HG03060 (cell line): ENCODE data around the gene HLX.

Experiments used
- ATAC-seq: cut with Tn5 transposase; IDR thresholded peaks from one replicate; pipeline ENCODE4 v1.9.1; 2021; ENCODE audit warnings: low read depth, moderate number of reproducible peaks; ENCODE audit not compliant: unreplicated experiment

HLX gene

DNA sequence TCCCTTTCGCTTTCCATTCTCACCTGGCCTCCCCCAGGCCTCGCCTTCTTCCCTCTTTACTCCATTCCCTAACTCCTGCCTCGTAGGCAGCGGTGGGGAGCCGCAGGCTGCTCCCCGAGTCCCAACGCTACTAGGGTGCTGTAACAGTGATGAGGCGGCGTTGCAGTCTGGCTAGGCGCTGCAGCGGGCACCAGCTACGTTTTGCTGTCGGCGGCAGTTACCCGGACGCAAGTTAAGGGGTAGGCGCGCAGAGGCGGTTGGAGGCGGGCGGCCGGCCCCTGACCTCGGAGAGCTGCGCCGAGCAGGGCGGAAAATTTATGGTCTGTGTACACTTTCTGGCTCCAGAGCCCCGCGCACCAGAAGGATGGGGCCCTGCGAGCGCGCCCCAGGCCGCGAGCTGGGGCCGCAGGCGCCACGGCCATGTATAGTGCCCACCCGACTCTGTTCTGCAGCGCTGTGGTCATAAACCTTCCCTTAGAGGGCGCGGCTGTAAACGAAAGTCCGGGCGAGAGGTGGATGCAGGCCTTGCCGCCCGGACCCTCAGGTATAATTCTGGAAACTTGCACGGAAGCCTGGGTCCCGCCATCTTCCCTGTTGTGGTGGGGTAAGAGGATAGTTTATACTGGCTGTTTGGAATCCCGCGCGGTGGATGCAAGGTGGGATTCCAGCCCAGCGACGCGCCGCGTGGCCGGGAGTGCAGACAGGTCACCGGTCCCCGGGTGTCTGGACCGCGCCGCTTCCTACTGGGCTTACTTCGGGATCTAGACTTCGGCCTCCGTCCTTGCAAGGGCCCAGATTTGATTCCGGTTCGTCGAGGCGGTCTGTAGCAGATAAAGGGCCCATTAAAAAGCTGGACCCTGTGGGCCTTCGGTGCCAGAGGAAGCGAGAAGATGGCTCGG lies 15.0 kb downstream of the HLX start:
- no peak for ATAC-seq

DNA sequence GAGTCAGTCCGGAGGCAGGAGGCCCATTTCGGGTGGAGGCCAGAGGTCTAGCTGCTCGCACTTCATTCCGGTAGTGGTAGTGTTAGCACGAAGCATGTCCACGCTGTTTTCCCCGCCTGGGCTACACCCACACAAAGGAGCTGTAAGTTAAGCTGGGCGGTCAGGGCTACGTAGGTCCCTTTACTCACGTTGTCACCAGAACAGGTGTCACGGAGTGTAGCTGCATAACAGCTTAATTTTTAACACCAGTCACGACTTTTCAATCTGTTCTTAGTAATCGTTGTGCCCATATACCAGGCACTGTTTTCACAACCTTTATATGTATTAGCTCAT lies 15.6 kb downstream of the HLX start:
- no peak for ATAC-seq

DNA sequence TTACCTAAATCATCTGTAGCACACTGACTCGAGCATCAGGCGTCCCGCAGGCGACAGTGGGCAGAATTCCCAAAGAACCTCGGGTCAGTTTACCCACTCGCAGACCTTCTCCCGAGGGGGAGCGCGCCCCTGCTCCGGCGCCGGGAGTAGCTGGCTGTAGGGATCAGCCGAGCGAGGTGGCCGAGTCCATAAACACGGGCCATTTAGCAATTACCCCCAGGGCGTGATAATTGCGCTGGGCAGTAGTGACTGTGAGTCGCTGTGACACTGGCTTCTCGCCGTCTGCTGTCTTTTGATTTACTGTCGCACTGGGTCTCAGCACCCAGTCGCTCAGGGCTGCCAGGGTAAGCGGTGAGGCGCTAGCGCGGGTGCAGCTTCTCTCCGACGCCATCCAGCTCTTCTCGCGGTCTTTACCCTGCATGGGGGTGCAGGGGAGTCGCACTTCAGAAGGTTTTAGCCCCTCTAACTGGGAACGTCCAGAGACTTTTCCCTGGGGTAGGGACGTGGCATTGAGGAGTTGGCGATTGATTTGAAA lies 16.2 kb downstream of the HLX start:
- no peak for ATAC-seq

DNA sequence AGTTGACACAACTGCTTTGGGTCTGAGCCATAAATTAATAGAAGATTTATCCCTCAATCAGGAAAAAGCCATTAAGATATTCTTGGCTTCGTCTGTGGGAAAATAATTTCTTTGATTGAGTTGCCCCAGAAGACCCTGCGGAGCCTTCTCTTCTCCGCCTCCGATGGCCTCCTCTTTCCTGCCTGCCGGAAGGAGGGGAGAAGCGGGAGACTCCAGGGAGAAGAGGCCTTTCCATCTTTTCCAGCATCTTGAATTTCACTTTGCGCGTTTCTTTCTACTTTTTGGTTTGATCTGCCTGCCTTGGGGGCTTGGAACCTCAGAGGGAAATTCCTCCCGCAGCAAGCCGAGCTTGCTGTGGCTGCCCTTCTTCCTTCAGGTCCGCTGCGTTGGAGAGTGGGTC lies 16.8 kb downstream of the HLX start:
- ATAC-seq = no peak

DNA sequence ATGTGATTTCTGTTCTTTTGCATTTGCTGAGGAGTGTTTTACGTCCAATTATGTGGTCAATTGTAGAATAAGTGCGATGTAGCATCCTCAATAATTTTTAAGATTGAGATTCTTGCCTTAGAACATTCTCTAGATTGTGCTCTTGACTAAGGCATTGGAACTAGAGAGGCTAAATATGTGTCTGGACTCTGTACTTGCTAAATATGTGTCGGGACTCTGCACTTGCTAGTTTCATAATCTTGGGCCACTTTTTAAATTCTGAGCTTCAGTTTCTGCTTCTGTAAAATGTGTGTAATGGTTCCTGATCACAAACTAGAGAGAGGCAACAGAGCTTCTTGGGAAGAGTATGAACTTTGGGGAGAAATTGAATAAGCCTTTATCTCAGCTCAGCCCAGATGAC lies 21.6 kb downstream of the HLX start:
- ATAC-seq = no peak

DNA sequence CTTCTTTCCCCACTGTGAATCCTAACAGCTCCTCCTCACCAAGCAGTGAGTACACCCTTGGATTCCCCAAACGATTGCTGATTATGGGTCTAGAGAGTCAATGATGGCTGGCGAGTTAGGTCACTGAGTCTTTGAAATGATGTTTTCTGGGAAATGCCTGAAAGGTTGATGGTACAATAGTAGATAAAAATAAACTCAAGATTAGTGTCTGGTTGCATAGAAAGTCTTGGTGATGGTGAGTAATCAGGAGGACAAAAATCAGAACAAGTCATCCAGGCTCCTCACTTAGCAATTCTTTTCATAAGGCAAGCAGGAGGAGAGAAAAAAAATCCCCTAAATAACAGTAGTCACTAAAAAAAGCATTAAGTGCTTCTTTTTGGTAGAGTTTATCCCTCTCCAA lies 22.6 kb downstream of the HLX start:
- no peak for ATAC-seq

DNA sequence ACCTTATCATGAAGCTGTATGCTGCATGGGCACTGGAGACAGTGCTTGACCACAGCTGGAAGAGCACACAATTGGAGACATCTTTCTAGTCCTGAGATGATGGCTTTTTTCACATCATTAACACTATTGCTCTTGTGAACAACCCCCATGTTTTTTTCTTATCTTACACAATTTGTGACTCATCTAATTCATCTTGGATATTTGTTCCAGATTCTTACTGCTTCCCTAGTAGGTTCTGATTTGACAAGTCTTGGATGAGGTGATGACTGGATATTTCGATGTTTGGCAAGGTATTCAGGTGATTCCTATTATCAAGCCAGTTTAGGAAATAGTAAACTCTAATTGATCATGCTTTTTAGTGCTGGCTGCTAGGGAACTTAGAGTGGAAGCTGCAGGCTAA lies 23.7 kb downstream of the HLX start:
- no peak for ATAC-seq

DNA sequence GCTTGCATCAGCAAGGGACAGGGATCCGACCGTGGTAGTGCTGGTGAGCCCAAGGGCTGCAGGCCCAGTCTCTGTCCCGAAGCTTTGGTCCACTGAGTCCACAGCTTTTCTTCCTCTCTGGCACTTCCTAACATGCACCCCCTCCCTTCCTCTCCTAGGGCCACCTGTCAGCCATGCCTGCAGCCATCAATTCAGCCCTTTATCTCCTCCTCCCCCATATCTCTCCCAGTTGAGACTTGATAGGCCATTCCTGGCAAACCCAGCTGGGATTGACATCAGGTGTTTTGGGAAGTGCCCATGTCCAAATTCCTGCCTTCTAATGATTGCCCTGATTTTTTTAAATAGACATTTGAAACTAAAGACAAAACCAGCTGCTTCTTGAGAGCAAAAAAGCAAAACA lies 25.6 kb downstream of the HLX start:
- no peak for ATAC-seq

DNA sequence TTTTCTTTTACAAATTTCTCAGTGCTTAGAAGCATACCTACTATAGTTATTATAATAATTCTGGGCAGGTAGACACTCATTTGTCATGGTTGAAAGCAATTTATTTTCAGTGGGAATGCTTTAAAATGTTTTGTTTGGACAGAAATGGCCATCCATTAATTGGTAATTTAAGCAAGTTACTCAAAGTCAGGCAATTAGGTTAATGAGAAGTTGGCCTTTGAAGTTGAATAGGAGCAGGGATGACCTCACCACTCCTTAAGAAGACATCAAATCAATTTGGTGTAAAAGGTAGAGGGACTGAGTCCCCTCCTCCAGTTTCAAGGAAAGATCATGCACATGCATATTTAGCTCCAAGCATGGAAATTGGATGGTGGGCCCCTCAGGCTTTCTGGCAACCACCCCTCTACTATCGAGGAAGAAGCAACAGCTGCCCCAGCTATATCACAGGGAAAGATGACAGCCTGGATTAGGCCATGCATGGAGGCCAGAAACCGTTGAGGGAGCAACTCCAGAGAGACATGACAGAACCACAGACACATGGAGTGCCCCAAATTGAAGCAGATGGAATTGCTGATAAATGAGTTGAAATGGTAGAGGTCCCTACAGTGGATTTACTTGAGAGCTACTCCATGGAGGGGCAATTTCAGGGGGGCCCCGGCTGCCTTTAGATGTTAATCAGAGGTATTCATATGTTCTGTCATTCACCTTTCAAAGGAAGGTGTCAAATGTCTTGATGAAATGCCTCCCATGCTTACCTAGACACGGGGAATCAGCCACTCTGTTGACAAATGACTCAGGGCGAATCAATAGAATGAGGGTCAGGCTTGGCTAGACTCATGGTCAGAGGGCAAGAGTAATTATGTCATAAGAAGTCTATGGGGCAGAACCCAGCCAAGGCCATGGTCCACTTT lies 26.7 kb downstream of the HLX start:
- no peak for ATAC-seq

DNA sequence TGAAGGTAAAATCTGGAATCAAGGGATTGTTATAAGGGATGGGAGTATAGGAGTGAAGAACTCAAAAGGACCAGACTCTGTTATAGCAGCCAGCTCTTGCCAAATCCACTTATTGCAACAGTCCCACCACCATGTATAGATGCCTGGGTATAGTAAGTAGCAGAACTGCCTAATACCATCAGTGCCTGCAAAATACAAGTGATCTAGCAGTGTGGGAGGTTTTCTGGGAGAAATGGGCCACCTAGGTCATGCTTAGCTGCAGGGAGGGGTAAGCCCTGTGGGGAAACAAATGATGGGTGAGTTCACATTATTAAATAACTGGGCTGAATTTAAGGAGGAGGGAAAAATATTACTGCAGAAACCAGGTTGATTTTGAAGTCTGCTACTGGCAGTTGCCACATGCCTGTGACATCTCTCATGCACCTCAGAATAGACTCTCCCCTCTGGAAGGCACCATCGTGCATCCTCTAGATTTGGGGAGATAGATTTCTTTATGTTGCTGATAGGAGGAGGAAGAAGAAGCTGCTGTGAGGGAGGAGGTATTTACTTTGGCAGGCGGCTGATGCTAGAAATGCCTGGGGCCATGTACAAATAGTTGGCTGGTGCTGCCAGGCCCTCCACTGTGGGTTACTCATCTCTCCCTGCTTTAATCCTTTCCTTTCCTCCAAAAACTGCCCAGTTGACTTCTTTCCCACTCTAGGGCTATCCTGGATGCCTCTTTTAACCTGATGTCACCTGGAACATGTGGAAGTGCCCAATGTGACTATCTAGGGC lies 27.5 kb downstream of the HLX start:
- ATAC-seq = no peak

DNA sequence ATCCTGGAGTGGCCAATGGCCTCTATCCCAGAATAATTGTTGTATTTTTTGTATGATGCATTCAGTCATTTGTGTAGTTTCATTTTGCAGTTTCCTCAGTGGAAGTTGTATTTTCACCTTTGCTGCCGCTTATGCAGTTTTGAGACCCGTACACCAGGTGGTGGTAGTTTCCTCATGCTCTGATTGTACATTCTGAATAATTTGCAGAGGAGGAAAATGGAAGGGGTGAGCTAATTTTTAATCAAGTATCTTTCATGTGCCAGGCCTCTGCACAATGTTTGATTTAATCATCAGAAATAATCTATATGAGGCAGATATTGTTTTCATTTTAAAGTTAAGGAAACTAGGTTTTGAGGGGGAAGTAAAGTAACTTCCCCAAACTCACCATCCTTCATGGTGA lies 29.5 kb downstream of the HLX start:
- ATAC-seq = no peak

DNA sequence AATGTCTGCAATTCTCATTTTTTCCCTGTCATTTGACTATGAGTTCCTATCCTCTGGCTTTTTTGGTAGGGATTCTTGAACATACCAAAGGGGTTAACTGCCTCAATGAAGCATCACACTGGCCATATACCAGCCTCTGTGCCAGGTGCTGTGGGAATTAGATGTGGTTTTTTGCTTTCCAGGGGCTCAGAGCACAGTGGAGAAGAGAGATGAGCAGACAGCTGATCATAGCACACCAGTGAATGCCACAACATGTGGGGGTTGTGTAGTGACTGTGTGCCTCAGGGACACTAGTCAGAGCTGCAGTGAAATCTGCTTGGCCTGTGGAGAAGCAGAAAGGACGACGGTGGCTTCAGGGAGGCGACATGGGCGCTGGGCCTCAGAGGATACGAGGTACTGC lies 30.8 kb downstream of the HLX start:
- no peak for ATAC-seq

DNA sequence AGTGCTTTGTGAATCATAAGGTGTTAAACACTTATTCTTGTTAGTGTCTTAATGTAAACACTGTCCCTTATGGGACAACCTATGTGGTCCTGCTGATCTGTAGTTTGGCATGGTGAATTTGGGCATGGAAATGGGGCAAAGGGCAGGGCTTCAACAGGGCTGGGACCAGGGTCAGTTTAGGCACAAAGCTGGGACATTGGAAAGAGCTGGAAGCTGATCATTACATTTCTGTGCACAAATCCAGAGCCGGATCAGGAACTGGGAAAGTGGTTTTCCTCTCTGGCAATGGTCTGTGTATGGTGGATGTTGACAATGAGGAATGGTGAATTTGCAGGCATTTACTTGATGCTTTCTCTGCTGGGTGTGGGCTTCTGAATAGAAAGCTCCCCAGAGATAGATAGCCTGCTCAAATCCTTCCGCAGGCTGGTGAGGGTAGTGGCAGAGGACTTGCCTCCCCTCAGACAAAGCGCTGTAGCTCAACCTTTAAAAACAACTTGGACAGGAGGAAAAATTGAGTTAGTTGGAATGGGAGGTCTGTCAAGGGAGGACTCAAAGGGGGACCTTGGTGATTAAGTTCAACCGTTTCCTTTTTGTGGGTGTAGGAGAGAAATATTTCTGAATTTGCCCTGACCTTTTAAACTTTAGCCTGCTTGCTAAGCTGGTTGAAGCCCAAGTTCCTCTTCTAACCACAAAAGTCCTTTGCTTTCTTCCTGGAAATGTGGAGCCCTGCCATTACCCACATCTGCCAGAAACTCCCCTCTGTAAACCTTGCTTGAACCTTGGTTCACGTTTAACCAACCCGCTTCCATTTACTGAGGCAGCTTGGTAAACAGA lies 35.3 kb downstream of the HLX start:
- ATAC-seq = no peak

DNA sequence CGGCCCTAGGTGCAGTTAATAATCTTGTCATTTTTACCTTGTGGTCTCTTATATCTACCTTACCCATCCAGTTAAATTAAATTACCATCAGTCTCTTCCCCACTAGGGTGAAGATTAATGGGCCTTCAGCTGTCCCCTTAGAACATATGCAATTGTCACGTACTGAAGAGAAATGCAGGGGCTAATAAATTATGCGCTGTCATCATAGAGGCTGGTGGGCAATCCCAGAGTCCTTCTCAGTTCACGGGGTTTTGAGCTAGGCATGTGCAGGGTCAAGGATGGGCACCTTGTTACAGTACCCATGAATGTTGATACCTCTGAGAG lies 35.8 kb downstream of the HLX start:
- no peak for ATAC-seq

DNA sequence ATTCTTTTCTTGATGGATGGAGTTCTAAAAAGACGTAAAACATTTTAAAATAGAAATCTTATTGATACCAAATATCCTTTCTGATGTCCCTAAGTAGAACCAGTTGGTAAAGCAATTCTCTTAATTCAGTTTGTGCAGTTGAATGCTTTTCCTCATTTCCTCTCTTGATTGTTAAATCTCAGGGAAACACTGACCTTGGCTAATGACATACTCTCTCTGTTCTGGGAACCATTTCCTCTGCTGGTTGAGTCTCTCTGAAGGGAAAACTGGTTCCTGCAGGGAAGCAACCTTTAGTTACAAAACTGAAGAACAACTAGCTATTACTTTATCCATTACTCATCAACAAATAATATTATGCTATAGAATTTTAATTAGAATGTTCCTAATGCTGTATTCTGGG lies 36.7 kb downstream of the HLX start:
- no peak for ATAC-seq

DNA sequence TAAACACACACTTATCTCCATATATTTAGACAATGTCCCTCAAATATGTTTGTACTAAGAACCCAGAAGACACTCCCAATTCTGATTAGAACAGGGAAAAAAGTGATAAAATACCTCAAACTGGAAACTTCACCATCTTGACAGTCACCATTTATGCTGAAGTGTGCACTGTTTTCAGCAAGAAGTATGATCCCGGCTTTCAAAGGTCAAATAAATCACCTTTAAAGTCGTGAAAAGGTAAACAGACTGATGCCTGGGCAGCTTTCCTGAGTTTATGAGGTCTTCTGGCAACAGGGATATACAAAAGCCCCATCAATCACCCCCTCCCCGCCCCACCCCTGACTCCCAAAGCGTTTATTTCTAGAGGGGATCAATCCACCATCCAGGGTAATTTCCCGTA lies 37.9 kb downstream of the HLX start:
- ATAC-seq = no peak

DNA sequence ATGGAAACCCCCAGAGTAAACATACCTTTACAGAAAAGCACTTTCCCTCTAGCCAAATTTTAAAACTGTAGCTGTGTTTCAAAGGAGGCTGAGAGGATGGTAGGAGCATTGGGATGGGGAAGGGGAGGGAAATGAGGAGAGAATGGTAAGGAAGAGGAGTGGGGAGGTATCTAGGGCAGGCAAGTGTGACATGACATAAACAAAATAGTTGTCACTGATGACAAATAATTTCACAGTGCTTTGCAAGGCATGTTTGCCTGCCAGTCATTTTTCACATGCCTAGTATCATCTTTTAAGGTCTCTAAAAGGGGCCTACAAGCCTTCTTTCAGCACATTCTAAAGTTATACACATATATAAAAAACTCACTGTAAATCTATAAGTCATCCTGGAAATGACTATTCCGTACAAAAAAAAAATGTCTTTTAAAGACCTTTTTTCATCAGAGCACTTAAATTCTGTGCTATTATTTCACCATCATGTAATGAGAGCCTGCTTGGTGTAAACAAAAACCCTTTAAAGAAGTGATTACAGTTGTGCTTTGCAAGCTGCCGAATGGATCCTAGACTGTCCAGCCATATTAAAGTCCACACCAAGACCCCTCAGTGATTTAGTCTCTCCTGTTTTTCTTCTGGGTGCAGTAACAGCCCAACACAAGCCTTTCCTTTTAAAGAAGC lies 38.4 kb downstream of the HLX start:
- no peak for ATAC-seq

DNA sequence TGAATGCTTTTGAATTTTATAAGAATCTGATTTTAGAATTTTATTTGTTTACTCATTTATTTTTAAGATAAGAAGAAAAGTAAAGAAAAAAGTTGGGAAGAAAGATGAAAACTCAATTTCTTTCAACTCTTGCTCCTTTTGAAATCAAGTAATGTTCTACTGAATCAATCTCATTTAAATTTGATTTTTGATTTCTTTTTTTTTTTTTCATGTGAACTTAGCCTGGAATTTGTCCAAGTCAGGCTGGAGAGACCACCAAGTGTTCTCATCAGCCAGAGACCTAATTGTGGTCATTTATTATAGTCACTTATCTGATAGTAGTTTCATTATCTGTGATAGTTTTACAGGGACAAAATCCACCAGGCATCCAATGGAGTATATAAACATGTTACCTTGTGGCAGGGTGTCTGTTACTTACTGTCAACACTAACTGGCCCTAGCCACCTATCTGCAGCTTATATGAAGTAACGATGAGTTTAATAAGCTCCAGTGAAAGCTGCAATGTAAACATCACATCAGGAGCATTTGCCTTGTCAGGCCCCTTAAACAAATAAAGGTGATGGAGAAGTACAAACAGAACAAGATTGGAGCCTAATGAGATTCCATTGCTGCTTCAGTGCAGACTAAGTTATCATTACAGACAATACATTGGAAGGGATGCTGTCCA lies 39.2 kb downstream of the HLX start:
- ATAC-seq = no peak

DNA sequence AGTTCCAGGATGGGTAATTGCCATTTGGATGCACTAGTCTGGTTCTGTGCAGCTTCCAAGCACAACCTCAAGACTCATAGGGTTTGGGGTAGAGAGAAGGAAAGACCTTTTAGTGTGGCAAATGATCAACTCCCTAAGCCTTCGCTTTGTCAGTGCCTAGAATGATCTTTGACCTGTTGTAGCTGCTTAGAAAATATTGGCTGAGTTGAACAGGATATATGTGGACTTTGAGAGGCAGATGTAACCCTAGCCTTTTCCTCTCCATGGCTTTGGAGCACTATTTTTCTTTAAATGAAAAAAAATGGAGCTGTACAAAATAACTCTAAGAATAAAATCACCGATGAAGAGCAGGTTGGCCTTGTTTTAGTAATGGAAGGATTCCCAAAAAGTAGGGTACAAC lies 41.7 kb downstream of the HLX start:
- ATAC-seq = no peak
